CD4-positive, alpha-beta T cell treated with Interferon gamma for 1 hour (primary cell): ENCODE results near the gene CXCR1.
A peak's percentile ranks its signal among the peaks of the same experiment; 100 is the strongest.
"Not testable (repeated sequence)": the region's sequence is repeated elsewhere in the genome, so short reads cannot be mapped to it uniquely, and the experiment has no call there.

Source experiments
- DNase-seq: peaks from one replicate; pipeline ENCODE4 v3.0.0-alpha.2; 2020

Gene CXCR1

GRCh38 chr2:218166791-218167190 is at the start of gene CXCR1:
CXCR1 (minus strand) TSS chr2:218166962; CDS start chr2:218165211, 1,751 bp downstream.
- DNase-seq = peak; percentile 37

- no peak for DNase-seq
These were observed 49.5 kb upstream of the CXCR1 start for GRCh38 chr2:218216336-218216673.

- DNase-seq = no peak
These were observed 47.4 kb upstream of the CXCR1 start for GRCh38 chr2:218214116-218214515.

- DNase-seq = no peak
These were observed 42.3 kb upstream of the CXCR1 start for GRCh38 chr2:218209078-218209477.

- DNase-seq = no peak
These were observed 35.5 kb upstream of the CXCR1 start for GRCh38 chr2:218202266-218202665.

- no peak for DNase-seq
These were observed 30.2 kb upstream of the CXCR1 start for GRCh38 chr2:218196974-218197373.

- no peak for DNase-seq
These were observed 28.1 kb upstream of the CXCR1 start for GRCh38 chr2:218194880-218195279.

GRCh38 chr2:218193701-218194100 is 26.9 kb upstream of the CXCR1 start:
- DNase-seq = no peak

GRCh38 chr2:218192902-218193430 is 26.2 kb upstream of the CXCR1 start:
- no peak for DNase-seq

GRCh38 chr2:218188528-218188927 is 21.8 kb upstream of the CXCR1 start:
- no peak for DNase-seq

- no peak for DNase-seq
These were observed 20.7 kb upstream of the CXCR1 start for GRCh38 chr2:218187296-218188015.

GRCh38 chr2:218186876-218187275 is 20.1 kb upstream of the CXCR1 start:
- DNase-seq = no peak

GRCh38 chr2:218186355-218186766 is 19.6 kb upstream of the CXCR1 start:
- peak; percentile 69 for DNase-seq

- no peak for DNase-seq
These were observed 17.6 kb upstream of the CXCR1 start for GRCh38 chr2:218184331-218184730.

- no peak for DNase-seq
These were observed 13.8 kb upstream of the CXCR1 start for GRCh38 chr2:218180467-218181114.

GRCh38 chr2:218179782-218180181 is 13.0 kb upstream of the CXCR1 start:
- no peak for DNase-seq

GRCh38 chr2:218172845-218173244 is 6.1 kb upstream of the CXCR1 start:
- DNase-seq = no peak

- DNase-seq = not testable (repeated sequence)
These were observed 5.0 kb upstream of the CXCR1 start for GRCh38 chr2:218171744-218172143.

- DNase-seq = no peak
These were observed 3.2 kb upstream of the CXCR1 start for GRCh38 chr2:218169757-218170546.

GRCh38 chr2:218168635-218169462 is 2.1 kb upstream of the CXCR1 start:
- peak; percentile 61 for DNase-seq

GRCh38 chr2:218168016-218168415 is 1.3 kb upstream of the CXCR1 start:
- no peak for DNase-seq

GRCh38 chr2:218162814-218163213 is 3.9 kb downstream of the CXCR1 start:
- DNase-seq = no peak

GRCh38 chr2:218161644-218162043 is 5.1 kb downstream of the CXCR1 start:
- no peak for DNase-seq
